Erythroblast (primary cell): ENCODE measurements around the gene KRT40.

Experiments used
- GATA1 ChIP-seq: IDR thresholded peaks from 2 replicates; pipeline ENCODE4 v1.6.1; 2011; ENCODE audit warnings: low read depth, mild to moderate bottlenecking, control low read depth, low read length, moderate library complexity
- POLR2A ChIP-seq: IDR thresholded peaks from 2 replicates; pipeline ENCODE4 v1.6.1; 2011; ENCODE audit warnings: mild to moderate bottlenecking, low read length

GRCh38 chr17:40936437-40936971 lies 47.6 kb downstream of the KRT40 start:
- no peak for TF ChIP-seq POLR2A
- no peak for TF ChIP-seq GATA1
